Hypothalamus (tissue), 51 donors: ENCODE results near the gene LGALS7.
A peak's percentile ranks its signal among the peaks of the same experiment; 100 is the strongest.

Experiments used
- DNase-seq, 51 donors: peaks; one replicate each; lab custom pipeline; 2025; lab: John Stamatoyannopoulos, UW

The LGALS7 gene

DNA sequence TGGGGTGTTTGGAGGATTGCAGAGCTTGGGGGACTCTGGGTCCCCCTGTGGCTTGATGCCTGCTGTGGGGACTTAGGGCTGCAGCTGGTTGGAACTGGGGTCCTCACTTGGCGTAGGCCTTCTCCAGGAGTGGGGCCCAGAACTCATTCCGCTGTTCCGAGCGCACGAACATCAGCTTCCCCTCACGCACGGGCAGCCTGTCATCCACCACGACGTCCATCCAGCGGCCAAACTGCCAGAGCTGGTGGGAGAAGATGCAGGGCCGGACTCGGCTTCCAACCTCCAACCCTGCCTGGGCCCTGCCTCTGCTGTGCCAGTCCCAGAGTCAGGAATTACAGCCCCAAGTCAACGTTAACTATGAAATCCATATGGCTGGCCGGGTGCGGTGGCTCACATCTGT, 31.6 kb downstream of the LGALS7 start:
- no peak for DNase-seq

- DNase-seq = no peak
Measured at GRCh38 chr19:38740932-38741331, 32.4 kb downstream of the LGALS7 start.

- DNase-seq = no peak
Measured at GRCh38 chr19:38740257-38740592, 33.1 kb downstream of the LGALS7 start.

DNA sequence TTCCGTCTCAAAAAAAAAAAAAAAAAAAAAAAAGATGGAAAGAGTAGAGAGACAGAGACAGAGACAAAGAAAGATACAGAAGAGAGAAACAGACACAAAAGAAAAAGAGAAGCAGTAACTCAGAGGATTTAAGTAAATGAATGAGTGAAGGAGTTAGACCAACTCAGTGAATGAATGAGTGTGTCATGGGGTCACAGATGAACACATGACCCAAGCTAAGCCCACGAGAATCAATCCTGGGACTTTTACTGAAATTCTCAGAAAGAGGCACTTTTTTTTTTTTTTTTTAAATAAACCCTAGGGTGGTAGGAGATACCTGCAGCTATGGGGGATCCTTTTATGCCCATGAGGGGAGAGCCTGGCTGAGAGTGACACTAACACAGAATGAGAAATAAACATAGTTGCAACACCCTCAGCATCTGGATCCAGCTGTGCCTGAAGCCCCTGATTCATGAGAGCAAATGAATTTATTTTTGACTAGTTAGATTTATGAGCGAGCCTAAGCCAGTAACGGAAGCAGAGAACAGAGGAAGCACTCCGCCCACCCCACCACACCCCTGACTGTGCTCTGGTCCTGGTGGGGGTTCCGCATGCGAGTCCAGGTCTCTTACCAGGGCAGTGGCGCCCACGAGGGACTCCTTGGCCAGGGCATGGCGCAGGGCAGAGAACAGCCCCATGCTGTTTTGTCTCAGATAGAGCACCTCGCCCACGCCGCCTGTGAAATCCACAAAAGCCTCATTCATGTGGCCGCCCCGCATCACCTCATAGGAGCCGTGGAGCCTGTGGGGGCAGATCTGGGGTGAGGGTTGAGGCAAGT, 33.7 kb downstream of the LGALS7 start:
- DNase-seq = no peak

- DNase-seq = no peak
Measured at GRCh38 chr19:38737921-38738737, 35.2 kb downstream of the LGALS7 start.

DNA sequence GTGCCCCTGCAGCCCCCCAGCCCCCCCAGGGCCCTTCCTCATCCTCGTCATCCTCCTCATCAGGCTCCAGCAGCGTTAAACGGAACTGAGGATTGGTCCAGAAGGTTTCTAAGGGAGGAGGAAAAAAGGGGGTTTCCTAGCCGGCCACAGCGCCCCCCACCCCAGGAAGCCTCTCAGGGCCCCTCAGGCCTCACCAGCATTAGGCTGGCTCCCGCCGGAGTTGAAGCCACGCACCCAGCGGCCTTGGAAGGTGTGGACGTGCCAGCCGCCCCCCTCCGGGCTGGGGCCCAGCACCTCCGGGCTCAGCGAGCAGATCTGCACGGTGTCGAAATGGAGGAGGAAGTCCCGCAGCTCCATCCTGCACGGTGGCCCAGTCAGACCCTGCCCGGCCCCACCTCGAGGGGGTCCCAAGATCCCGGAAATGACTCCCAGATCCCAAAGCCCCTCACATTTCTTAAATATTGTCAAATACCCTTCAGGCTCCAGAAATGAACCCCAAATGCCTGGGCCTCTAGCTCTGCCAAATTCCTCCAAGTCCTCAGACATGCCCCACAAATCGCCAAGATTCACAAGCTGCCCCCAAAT, 35.9 kb downstream of the LGALS7 start:
- no peak for DNase-seq

GRCh38 chr19:38736413-38737280, 36.7 kb downstream of the LGALS7 start:
- no peak for DNase-seq

- peak in 3 of 51 donors; percentile 6 to 26 (median 24) for DNase-seq
Measured at GRCh38 chr19:38736036-38736412, 37.3 kb downstream of the LGALS7 start.

DNA sequence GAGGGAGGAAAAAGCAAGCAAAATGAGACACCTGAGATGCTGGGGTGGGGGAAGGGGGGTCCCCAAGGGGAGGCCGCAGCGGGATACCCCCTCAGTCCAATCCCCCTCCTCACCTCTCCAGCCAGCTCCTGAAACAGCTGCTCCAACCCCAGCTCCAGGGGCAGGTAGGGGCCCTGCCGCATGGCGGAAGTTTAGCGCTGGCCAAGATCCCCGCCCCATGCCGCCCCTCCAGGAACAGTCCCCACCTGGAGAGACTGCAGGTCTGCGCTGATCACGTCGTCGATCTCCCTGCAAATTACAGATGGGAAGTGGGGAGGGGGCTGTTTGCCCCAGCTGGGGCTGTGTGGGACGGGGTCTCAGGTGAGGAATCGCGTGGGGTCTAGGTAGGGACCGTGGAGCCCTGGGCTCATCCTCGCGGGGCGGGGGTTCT, 38.0 kb downstream of the LGALS7 start:
- DNase-seq = no peak

DNA sequence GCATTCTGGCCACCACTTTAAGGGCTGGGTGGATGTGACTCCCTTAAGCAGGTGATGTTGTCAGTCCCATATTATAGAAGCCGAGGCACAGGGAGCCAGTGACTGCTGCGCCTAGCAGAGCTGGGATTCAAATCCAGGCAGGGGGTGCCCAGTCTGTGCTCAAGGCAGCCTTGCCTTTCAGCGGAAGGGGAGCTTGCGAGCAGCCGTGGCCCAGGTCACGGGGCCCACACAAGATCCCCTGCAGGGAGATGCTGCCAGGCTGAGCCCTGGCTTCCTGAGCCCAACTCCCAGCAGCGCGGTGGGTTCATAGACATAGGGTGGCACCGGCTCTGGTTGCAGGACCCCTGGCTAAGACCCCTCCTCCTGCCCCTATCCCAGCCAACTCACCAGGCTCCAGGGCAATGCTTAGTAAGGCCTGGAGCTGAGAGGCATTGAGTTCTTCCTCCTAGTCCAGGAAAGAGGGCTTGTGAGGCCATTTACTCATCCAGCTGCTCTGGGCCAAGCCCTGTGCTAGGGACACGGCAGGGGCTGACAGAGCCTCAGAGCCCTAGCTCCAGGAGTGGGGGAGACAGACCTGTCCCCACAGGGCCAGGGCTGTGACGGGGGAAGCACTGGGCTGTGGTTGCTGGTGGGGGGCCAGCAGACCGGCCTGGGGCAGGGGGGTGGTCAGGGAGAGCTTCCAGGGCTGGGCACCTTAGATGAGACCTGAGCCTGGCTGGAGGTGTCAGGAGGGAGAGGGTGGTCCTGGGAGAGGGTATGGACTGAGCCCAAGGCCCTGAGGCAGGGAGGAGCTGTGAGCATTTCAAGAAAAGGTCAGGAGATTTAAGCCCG, 38.7 kb downstream of the LGALS7 start:
- DNase-seq = no peak

- no peak for DNase-seq
Measured at GRCh38 chr19:38734176-38734425, 39.2 kb downstream of the LGALS7 start.

DNA sequence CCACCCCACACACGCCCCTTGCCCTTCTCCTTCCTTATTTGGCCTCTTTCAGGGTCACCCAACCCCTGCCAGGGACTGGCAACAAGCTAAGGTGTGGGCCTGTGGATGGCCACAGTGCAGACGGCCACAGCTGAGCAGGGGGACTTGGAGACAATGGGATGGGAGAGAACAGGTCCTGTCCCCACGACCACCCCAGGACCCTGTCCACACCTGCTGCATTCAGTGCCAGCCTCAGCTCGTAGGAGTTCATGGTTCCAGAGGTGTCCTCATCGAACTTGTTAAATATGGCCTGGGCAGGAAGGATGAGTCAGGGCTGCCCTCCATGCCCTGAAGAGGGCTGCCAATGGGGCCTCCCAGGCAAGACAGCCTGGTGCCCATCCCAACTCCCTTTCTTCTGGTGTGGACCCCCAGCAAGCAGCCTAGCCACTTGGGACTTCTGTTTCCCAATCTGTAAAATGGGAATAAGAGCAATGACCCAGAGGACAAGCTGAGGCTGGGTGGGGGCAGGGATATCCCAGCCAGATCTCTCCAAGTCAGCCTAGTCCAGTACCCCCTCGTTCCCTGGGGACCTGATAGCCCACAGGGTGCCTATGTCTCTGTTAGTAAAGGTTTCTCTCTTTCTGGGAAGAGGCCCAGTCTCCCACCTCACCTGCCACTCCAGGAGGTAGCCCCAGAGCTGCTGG, 39.7 kb downstream of the LGALS7 start:
- DNase-seq = no peak

DNA sequence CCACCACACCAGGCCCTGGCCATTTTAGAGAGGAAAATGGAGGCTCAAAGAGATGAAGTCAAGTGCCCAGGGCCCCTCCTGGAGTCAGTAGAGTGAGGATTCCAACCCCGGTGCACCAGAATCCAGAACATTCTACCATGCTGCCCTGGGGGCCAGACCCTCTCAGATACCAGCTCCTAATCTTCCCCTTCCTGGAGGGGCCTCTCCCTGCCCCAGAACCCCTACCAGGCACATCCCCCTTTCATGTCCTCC, 40.1 kb downstream of the LGALS7 start:
- DNase-seq = no peak

- no peak for DNase-seq
Measured at GRCh38 chr19:38731654-38732301, 41.5 kb downstream of the LGALS7 start.

- no peak for DNase-seq
Measured at GRCh38 chr19:38730731-38731589, 42.4 kb downstream of the LGALS7 start.

DNA sequence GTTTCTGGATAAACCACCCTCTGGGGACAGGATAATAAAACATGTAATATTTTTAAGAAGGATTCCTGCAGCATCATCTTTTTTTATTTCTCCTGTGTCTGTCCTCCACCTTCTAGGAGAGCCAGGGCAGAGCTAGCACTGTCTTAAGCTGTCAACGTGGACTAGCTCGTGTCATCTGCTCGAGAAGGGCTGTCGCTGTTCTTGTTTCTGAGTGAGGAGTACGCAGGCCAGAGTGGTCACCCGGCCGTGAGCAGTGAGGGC, 42.9 kb downstream of the LGALS7 start:
- DNase-seq = no peak

- peak in 15 of 51 donors; percentile 14 to 62 (median 25) for DNase-seq
Measured at GRCh38 chr19:38729653-38730469, 43.5 kb downstream of the LGALS7 start.
